GM12875 (cell line): ENCODE results near the gene SNRPD2.

ENCODE experiments used
- H3K4me3 ChIP-seq: one replicate; pipeline ENCODE4 v1.5.1; 2011; ENCODE audit warnings: low read depth, low read length, control low read depth
- CTCF ChIP-seq: IDR thresholded peaks from 2 replicates; pipeline ENCODE4 v1.5.1; 2011; ENCODE audit warnings: low read depth, mild to moderate bottlenecking, control low read depth, inconsistent platforms, low read length, moderate library complexity, borderline replicate concordance; ENCODE audit not compliant: insufficient read depth

SNRPD2 gene

GRCh38 chr19:45711851-45712698 is 20.3 kb upstream of the SNRPD2 start:
- no peak for TF ChIP-seq CTCF
- H3K4me3 ChIP-seq, result no peak overlapping the region

GRCh38 chr19:45710356-45711130 is 18.8 kb upstream of the SNRPD2 start:
- no peak overlapping the region for H3K4me3 ChIP-seq
- TF ChIP-seq CTCF, result no peak

- no peak overlapping the region for H3K4me3 ChIP-seq
- no peak for TF ChIP-seq CTCF
Measured at GRCh38 chr19:45705710-45706415, 14.1 kb upstream of the SNRPD2 start.

- TF ChIP-seq CTCF, result no peak
- no peak overlapping the region for H3K4me3 ChIP-seq
Measured at GRCh38 chr19:45705115-45705514, 13.4 kb upstream of the SNRPD2 start.

GRCh38 chr19:45701676-45702075 is 9.9 kb upstream of the SNRPD2 start:
- TF ChIP-seq CTCF, result no peak
- no peak overlapping the region for H3K4me3 ChIP-seq

- peak; percentile 93 for TF ChIP-seq CTCF
- peak overlapping the region; percentile 85 for H3K4me3 ChIP-seq
Measured at GRCh38 chr19:45693106-45693788, 1.5 kb upstream of the SNRPD2 start.
